Panc1 (cell line): ENCODE results near the gene TEKT3. TPM values are rescaled to one million over a fixed set of nuclear protein-coding genes. Genes with fewer than 3 reads are reported as not detected.

Source experiments
- ATAC-seq: fragments of 200-7000 bp; cut with Tn5 transposase; 2 replicates; pipeline ENCODE4 v1.9.1; 2020; ENCODE audit warnings: mild to moderate bottlenecking, moderate library complexity
- BruUV-seq: library from RNA; stranded (reverse); fragments of 400-500 nt; replicated peaks from 2 replicates; lab custom pipeline; 2021; lab: Mats Ljungman, UMichigan
- CTCF ChIA-PET: fragments of 300-600 bp; sonication (Branson Sonifier 250); formaldehyde crosslinking; loops from one replicate; lab custom pipeline; 2022; ENCODE audit warnings: antibody characterized with exemption; lab: Charles Lee
- POLR2A ChIA-PET: fragments of 300-600 bp; sonication (Branson Sonifier 250); formaldehyde crosslinking; loops from one replicate; lab custom pipeline; 2022; ENCODE audit warnings: antibody characterized with exemption; lab: Charles Lee
- DNase-seq: peaks from one replicate; pipeline ENCODE4 v3.0.0-alpha.2; 2010; ENCODE audit warnings: low read depth, low spot score
- H3K27ac ChIP-seq: 2 replicates; pipeline ENCODE4 v1.5.1; 2011; ENCODE audit warnings: mild to moderate bottlenecking, low read length, inconsistent platforms
- H3K27me3 ChIP-seq: fragments of 200-500 bp; sonication (Bioruptor generic); 2 replicates; pipeline ENCODE4 v1.6.0; 2014; ENCODE audit warnings: low read length, inconsistent platforms; ENCODE audit not compliant: control insufficient read depth, insufficient read depth
- H3K36me3 ChIP-seq: fragments of 200-500 bp; sonication (Bioruptor generic); 2 replicates; pipeline ENCODE4 v1.5.1; 2014; ENCODE audit warnings: inconsistent platforms, mild to moderate bottlenecking, low read length, moderate library complexity; ENCODE audit not compliant: control insufficient read depth, insufficient read depth
- H3K4me1 ChIP-seq: 2 replicates; pipeline ENCODE4 v1.5.1; 2011; ENCODE audit warnings: inconsistent platforms, mild to moderate bottlenecking, low read length, moderate library complexity; ENCODE audit not compliant: control insufficient read depth, insufficient read depth
- H3K4me3 ChIP-seq, 2 experiments: 2 replicates each; pipeline ENCODE4 v1.5.1; 2011 to 2012; ENCODE audit warnings: low read depth in 2 of 2, low read length in 2 of 2, mild to moderate bottlenecking in 2 of 2, inconsistent platforms in 1 of 2, moderate library complexity in 1 of 2
- H3K9me3 ChIP-seq: fragments of 200-500 bp; sonication (Bioruptor generic); 2 replicates; pipeline ENCODE4 v1.5.1; 2014; ENCODE audit warnings: low read depth, mild to moderate bottlenecking, inconsistent platforms, low read length, moderate library complexity; ENCODE audit not compliant: control insufficient read depth, insufficient read depth
- POLR2AphosphoS5 ChIP-seq: IDR thresholded peaks from 2 replicates; pipeline ENCODE4 v1.6.1; 2012; ENCODE audit warnings: mild to moderate bottlenecking, low read depth, low read length, moderate library complexity
- SIN3A ChIP-seq: IDR thresholded peaks from 2 replicates; pipeline ENCODE4 v1.6.1; 2012; ENCODE audit warnings: low read depth, mild to moderate bottlenecking, low read length, moderate library complexity, borderline replicate concordance; ENCODE audit not compliant: insufficient read depth
- TCF7L2 ChIP-seq: IDR thresholded peaks from 2 replicates; pipeline ENCODE4 v1.6.1; 2011; ENCODE audit warnings: mild to moderate bottlenecking, low read depth, low read length, inconsistent platforms
- in situ Hi-C: cut with HindIII; loops from 2 replicates; pipeline ENCODE4 v1.10.0; 2016; ENCODE audit warnings: low sequenced_read_pairs, low pct_unique_long_range_greater_than_20kb
- intact Hi-C: fragments of 100-400 bp; cut with micrococcal nuclease; formaldehyde crosslinking; loops from one replicate; pipeline ENCODE4 v1.10.0; 2022; ENCODE audit not compliant: unreplicated experiment
- total RNA-seq: library from RNA; stranded (reverse); gene quantifications from one replicate; pipeline ENCODE4 v1.2.1, GENCODE V29; 2021; ENCODE audit not compliant: unreplicated experiment
- TF ChIP-seq, protein P1 (sequence below): fragments of 450-650 bp; IDR thresholded peaks from 2 replicates; pipeline ENCODE4 v1.5.1; 2017; ENCODE audit warnings: mild to moderate bottlenecking
- TF ChIP-seq, protein P2 (sequence below), 2 experiments: IDR thresholded peaks; 2 replicates each; pipeline ENCODE4 v1.6.1; 2011 to 2012; ENCODE audit warnings: low read depth in 2 of 2, control low read depth in 1 of 2, low read length in 1 of 2, mild to moderate bottlenecking in 1 of 2, moderate library complexity in 1 of 2; ENCODE audit not compliant: insufficient read depth in 1 of 2

TEKT3 gene
- total RNA-seq, 1 experiment from 2014 or later: not detected

DNA sequence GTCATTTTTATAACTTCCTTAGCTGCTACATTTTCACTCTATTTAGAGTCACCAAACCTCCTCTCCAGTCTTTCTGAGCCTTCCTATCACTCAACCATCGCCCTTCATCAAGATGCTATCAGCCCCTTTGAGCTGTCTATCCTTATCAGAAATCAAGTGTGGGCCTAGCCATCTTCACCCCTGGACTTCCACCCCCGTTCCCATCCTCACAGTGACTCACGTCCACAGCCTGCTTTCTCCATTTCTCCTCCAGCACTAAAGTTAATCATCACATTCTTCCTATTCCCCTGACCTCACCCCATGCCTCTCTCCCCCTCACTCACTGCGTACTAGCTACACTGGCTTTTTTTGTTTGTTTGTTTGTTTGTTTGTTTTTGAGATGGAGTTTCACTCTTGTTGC lies 2.4 kb upstream of the TEKT3 start:
- Histone ChIP-seq H3K36me3 (no peaks in the 10 kb centered on the region), H3K27ac (no peak overlapping the region), H3K4me1 (no peaks in the 10 kb centered on the region), H3K9me3 (no peaks in the 10 kb centered on the region), H3K4me3 (no peak overlapping the region), H3K27me3 (peaks cover 35% of the 10 kb centered on the region)
- CTCF ChIA-PET: no interaction called here
- BruUV-seq: no TSS peak
- in situ Hi-C loops (no loop called here), intact Hi-C loops (no loop called here)
- DNase-seq (no peak), ATAC-seq (no peak)
- TF ChIP-seq, protein P1, sequence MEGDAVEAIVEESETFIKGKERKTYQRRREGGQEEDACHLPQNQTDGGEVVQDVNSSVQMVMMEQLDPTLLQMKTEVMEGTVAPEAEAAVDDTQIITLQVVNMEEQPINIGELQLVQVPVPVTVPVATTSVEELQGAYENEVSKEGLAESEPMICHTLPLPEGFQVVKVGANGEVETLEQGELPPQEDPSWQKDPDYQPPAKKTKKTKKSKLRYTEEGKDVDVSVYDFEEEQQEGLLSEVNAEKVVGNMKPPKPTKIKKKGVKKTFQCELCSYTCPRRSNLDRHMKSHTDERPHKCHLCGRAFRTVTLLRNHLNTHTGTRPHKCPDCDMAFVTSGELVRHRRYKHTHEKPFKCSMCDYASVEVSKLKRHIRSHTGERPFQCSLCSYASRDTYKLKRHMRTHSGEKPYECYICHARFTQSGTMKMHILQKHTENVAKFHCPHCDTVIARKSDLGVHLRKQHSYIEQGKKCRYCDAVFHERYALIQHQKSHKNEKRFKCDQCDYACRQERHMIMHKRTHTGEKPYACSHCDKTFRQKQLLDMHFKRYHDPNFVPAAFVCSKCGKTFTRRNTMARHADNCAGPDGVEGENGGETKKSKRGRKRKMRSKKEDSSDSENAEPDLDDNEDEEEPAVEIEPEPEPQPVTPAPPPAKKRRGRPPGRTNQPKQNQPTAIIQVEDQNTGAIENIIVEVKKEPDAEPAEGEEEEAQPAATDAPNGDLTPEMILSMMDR: no peak
- TF ChIP-seq POLR2AphosphoS5 (no peak), TCF7L2 (no peak), SIN3A (no peak)
- TF ChIP-seq, protein P2, sequence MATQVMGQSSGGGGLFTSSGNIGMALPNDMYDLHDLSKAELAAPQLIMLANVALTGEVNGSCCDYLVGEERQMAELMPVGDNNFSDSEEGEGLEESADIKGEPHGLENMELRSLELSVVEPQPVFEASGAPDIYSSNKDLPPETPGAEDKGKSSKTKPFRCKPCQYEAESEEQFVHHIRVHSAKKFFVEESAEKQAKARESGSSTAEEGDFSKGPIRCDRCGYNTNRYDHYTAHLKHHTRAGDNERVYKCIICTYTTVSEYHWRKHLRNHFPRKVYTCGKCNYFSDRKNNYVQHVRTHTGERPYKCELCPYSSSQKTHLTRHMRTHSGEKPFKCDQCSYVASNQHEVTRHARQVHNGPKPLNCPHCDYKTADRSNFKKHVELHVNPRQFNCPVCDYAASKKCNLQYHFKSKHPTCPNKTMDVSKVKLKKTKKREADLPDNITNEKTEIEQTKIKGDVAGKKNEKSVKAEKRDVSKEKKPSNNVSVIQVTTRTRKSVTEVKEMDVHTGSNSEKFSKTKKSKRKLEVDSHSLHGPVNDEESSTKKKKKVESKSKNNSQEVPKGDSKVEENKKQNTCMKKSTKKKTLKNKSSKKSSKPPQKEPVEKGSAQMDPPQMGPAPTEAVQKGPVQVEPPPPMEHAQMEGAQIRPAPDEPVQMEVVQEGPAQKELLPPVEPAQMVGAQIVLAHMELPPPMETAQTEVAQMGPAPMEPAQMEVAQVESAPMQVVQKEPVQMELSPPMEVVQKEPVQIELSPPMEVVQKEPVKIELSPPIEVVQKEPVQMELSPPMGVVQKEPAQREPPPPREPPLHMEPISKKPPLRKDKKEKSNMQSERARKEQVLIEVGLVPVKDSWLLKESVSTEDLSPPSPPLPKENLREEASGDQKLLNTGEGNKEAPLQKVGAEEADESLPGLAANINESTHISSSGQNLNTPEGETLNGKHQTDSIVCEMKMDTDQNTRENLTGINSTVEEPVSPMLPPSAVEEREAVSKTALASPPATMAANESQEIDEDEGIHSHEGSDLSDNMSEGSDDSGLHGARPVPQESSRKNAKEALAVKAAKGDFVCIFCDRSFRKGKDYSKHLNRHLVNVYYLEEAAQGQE (IDR thresholded peaks at IDR 0.05; ENCODE audit: insufficient read depth in 1 of 2, low read depth in 2 of 2, low read length in 1 of 2): no peak
- POLR2A ChIA-PET: no interaction called here

DNA sequence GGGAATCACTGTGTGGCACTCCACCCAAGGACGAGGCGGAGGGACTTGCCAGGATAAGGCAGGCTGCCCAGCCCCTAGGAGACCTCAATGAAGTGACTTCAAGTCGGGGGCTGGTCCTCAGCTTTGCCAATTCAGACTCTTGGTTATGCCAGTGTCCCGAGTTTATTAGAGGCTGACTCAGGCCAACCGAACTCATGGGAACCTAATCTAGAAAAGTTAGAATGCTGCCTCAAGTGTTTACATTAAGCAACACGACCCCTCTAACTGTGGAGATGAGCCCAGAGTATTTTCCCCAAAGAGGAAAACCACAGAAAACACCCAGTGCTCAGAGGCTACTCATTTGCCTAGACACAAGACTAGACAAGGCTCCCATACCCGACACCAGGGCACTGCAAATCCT lies 1.1 kb upstream of the TEKT3 start:
- Histone ChIP-seq H3K27me3 (peaks cover 35% of the 10 kb centered on the region), H3K4me1 (no peaks in the 10 kb centered on the region), H3K36me3 (no peaks in the 10 kb centered on the region), H3K27ac (no peak overlapping the region), H3K9me3 (no peaks in the 10 kb centered on the region), H3K4me3 (no peak overlapping the region)
- in situ Hi-C loops: no loop called here
- DNase-seq (no peak), ATAC-seq (no peak)
- ChIA-PET POLR2A (no interaction called here), CTCF (no interaction called here)
- intact Hi-C loops: no loop called here
- TF ChIP-seq, protein P1: no peak
- TF ChIP-seq, protein P2 (IDR thresholded peaks at IDR 0.05; ENCODE audit: insufficient read depth in 1 of 2, low read depth in 2 of 2, low read length in 1 of 2): no peak
- TF ChIP-seq SIN3A (no peak), POLR2AphosphoS5 (no peak), TCF7L2 (no peak)
- BruUV-seq: no TSS peak
